Measurements from ENCODE around the gene OR11H1.
"Not testable (repeated sequence)": the region's sequence is repeated elsewhere in the genome, so short reads cannot be mapped to it uniquely, and the experiment has no call there.

DNA sequence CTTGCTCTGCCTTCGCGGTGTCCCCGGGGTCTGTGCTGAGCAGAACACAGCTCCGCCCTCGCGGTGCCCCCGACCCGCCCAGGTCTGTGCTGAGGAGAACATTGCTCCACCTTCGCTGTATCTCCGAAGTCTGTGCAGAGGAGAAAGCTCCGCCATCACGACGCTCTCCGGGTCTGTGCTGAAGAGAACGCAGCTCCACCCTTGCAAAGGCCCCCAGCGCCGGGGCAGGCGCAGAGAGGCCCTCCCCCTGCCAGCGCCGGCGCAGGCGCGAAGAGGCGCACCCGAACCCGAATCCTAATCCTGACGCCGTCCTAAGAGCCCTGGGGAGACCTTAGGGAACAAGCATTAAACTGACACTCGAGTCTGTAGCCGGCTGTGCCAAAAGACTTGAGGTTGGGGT, 18.0 kb upstream of the OR11H1 start:
- TF ChIP-seq, protein P1, sequence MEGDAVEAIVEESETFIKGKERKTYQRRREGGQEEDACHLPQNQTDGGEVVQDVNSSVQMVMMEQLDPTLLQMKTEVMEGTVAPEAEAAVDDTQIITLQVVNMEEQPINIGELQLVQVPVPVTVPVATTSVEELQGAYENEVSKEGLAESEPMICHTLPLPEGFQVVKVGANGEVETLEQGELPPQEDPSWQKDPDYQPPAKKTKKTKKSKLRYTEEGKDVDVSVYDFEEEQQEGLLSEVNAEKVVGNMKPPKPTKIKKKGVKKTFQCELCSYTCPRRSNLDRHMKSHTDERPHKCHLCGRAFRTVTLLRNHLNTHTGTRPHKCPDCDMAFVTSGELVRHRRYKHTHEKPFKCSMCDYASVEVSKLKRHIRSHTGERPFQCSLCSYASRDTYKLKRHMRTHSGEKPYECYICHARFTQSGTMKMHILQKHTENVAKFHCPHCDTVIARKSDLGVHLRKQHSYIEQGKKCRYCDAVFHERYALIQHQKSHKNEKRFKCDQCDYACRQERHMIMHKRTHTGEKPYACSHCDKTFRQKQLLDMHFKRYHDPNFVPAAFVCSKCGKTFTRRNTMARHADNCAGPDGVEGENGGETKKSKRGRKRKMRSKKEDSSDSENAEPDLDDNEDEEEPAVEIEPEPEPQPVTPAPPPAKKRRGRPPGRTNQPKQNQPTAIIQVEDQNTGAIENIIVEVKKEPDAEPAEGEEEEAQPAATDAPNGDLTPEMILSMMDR (IDR thresholded peaks at IDR 0.05), result not testable (repeated sequence)
- TF ChIP-seq POLR2AphosphoS5 (IDR thresholded peaks at IDR 0.05), result not testable (repeated sequence)

Data from stomach (tissue), 4 donors.